ENCODE data around the gene C10orf143. TPM values are rescaled to one million over a fixed set of nuclear protein-coding genes. Genes with fewer than 3 reads are reported as not detected.

C10orf143 gene
- total RNA-seq, 4 donors from 2014 or later: 0.44 to 4.0 (median 0.70) TPM

DNA sequence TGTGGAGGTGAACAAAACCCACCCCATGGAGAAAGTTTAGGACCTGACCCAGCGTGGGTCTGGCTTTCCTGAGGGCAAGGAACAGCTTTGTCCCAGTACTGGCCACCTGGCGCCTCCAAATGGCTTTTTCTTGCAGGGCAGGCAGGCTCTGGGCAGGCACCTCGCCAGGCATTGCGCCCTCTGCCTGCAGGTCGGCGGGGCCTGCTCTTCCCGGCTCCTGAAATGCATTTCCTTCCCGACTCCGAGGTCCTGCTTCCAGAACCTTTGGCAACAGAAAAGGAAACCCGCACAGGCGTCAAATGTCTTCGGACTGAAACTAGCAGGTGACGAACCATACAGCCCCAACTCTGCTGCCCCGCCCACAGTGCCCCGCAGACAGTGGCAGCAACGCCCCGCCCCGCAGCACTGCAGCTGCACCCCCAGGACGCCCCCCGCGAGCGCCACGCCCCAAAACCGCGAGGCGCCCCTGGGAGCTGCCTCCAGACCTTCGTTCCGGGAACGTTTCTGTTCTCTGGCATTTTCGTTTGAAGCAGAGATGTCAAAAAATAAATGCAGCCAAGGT lies 65.5 kb downstream of the C10orf143 start:
- peaks cover 0 to 42% (median 0%) of the 10 kb centered on the region in 4 donors for H3K27me3 ChIP-seq
- intact Hi-C loops (cut with DNase I): no loop called here
- H3K9me3 ChIP-seq: no peaks in the 10 kb centered on the region
- TF ChIP-seq, protein P1, sequence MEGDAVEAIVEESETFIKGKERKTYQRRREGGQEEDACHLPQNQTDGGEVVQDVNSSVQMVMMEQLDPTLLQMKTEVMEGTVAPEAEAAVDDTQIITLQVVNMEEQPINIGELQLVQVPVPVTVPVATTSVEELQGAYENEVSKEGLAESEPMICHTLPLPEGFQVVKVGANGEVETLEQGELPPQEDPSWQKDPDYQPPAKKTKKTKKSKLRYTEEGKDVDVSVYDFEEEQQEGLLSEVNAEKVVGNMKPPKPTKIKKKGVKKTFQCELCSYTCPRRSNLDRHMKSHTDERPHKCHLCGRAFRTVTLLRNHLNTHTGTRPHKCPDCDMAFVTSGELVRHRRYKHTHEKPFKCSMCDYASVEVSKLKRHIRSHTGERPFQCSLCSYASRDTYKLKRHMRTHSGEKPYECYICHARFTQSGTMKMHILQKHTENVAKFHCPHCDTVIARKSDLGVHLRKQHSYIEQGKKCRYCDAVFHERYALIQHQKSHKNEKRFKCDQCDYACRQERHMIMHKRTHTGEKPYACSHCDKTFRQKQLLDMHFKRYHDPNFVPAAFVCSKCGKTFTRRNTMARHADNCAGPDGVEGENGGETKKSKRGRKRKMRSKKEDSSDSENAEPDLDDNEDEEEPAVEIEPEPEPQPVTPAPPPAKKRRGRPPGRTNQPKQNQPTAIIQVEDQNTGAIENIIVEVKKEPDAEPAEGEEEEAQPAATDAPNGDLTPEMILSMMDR (IDR thresholded peaks at IDR 0.05): peak in 1 of 6 experiments; percentile 4
- no peak for TF ChIP-seq POLR2A (IDR thresholded peaks at IDR 0.05)
- no peak for DNase-seq
- no peak overlapping the region for H3K4me3 ChIP-seq
- no peaks in the 10 kb centered on the region for H3K4me1 ChIP-seq
- no peak overlapping the region for H3K27ac ChIP-seq
- H3K36me3 ChIP-seq: no peaks in the 10 kb centered on the region
- 65% methylated on average over 4 of the region's 30 CpGs; no CpG with 5 or more reads in 1 of the 2 donors for WGBS, 2 donors

DNA sequence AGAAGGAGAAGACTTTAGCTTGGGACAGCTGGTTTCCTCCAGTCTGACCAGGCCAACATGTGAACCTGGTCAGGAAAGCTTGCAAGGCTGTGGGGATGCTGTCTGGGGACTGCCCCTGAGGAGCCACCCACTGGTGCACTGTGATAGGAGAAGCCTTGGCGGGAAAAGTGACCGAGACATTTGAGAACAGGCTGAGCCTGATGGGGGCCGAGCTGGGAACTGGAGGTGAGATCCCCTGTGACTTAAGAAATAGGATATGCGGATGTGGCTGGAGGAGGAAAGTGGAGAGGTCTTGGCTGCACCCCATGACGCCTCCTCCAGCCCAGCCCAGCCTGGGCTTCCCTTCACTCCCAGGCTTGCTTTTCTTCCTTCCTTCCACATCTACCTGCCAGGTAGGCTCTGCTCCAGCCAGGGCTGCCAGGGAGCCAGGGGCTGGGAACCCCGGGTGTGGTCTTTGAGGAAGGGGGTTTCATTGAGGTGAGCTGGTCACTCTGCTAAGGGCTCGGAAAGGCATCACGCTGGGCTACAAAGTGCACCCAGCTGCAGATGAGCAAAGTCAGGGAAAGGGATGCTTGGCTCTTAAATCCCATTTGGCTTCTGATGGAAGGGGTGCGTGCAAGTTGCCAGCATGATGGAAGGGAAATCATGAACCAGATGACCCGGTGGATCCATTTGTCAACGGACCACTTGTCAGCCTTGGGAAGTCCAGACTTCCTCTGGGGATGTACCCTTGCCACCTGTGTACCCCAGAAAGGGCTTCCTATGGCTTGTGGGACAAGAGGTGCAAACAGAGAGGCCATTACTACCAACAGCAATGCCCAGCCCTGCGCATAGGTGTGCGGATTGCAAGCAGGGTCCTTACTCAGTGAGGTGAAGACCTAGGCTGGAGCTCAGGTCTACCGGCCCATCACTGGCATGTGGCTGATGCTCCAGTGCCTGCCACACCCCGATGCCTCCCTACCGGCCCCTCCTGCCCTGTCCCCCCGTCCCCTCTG lies 66.3 kb downstream of the C10orf143 start:
- Histone ChIP-seq H3K27me3 (peaks cover 0 to 42% (median 0%) of the 10 kb centered on the region in 4 donors), H3K9me3 (no peaks in the 10 kb centered on the region), H3K4me1 (no peaks in the 10 kb centered on the region), H3K27ac (no peak overlapping the region), H3K36me3 (no peaks in the 10 kb centered on the region), H3K4me3 (no peak overlapping the region)
- no peak for TF ChIP-seq POLR2A (IDR thresholded peaks at IDR 0.05)
- TF ChIP-seq, protein P1 (IDR thresholded peaks at IDR 0.05): no peak
- 73 to 77% methylated on average over 6 to 12 of the region's 17 CpGs for WGBS, 2 donors
- intact Hi-C loops (cut with DNase I): no loop called here
- no peak for DNase-seq

DNA sequence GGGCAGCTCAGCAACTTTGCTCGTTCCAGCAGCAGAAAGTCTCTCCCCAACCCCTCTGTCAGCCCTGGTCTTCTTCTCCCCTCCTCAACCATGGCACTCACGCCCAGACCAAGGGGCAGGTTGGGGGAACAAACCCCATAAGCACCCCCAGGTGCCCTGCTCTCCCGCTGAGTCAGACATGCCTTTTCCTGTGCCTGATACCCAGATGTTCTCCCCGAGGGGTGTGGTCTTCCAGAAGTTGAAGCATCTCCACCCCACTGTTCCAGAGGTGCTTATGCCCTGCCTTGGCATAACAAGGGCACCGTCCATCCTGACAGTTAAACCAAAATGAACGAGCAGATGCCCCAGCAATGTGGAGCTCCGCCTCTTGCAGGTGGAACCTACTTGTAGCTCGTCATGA lies 67.1 kb downstream of the C10orf143 start:
- no peak for DNase-seq
- no peak overlapping the region for H3K27ac ChIP-seq
- peaks cover 0 to 42% (median 0%) of the 10 kb centered on the region in 4 donors for H3K27me3 ChIP-seq
- WGBS, 2 donors: 52 to 57% methylated on average over 4 to 6 of the region's 8 CpGs
- TF ChIP-seq POLR2A (IDR thresholded peaks at IDR 0.05): no peak
- TF ChIP-seq, protein P1 (IDR thresholded peaks at IDR 0.05): no peak
- intact Hi-C loops (cut with DNase I): no loop called here
- H3K9me3 ChIP-seq: no peaks in the 10 kb centered on the region
- H3K36me3 ChIP-seq: no peaks in the 10 kb centered on the region
- H3K4me3 ChIP-seq: no peak overlapping the region
- no peaks in the 10 kb centered on the region for H3K4me1 ChIP-seq

DNA sequence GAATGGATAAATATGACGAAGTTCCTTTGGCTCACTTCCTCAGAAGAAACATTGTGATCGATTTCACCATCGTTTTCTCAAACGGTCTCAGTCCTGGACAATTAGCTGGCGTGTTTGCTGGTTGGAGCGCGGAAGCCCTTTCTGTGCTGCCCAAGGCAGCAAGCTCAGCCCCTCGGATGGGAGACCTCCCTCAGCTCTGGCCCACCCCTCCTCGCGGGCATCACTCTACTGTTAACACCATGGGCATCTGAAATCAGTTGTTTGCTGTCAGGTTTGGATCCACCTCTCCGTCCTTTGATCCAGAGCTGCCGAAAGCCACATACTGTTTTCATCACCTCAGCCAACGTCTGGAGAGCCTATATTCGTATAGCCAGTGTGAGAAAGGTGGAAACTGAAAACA lies 68.2 kb downstream of the C10orf143 start:
- WGBS, 2 donors: 55 to 61% methylated on average over 10 to 14 of the region's 14 CpGs
- H3K36me3 ChIP-seq: no peaks in the 10 kb centered on the region
- no peaks in the 10 kb centered on the region for H3K4me1 ChIP-seq
- intact Hi-C loops (cut with DNase I): no loop called here
- no peak overlapping the region for H3K4me3 ChIP-seq
- DNase-seq: no peak
- no peak for TF ChIP-seq POLR2A (IDR thresholded peaks at IDR 0.05)
- TF ChIP-seq, protein P1 (IDR thresholded peaks at IDR 0.05): no peak
- H3K9me3 ChIP-seq: no peaks in the 10 kb centered on the region
- H3K27ac ChIP-seq: no peak overlapping the region
- peaks cover 0 to 40% (median 0%) of the 10 kb centered on the region in 4 donors for H3K27me3 ChIP-seq

Data from esophagus squamous epithelium (tissue), 5 donors.